CD8-positive, alpha-beta memory T cell (primary cell): ENCODE measurements around the gene SLC33A1. TPM values are rescaled to one million over a fixed set of nuclear protein-coding genes. Genes with fewer than 3 reads are reported as not detected.
"Not testable (repeated sequence)": the region's sequence is repeated elsewhere in the genome, so short reads cannot be mapped to it uniquely, and the experiment has no call there.

Source experiments
- CTCF ChIA-PET: fragments of 350-600 bp; sonication (Branson Sonifier 250); formaldehyde crosslinking; loops from one replicate; lab custom pipeline; 2021; ENCODE audit warnings: antibody characterized with exemption; lab: Charles Lee
- POLR2A ChIA-PET: fragments of 350-600 bp; sonication (Branson Sonifier 250); formaldehyde crosslinking; loops from one replicate; lab custom pipeline; 2021; ENCODE audit warnings: antibody characterized with exemption; lab: Charles Lee
- DNase-seq, 5 donors: peaks; one replicate each; pipeline versions ENCODE4 v3.0.0 to v3.0.0-alpha.2; 2020 to 2022; ENCODE audit warnings: mixed read lengths in 1 of 5
- H3K27ac ChIP-seq: one replicate; pipeline ENCODE4 v1.7.0; 2013; ENCODE audit warnings: low read depth, mild to moderate bottlenecking, low read length, moderate library complexity
- H3K27me3 ChIP-seq: 2 replicates; pipeline ENCODE4 v1.7.0; 2013; ENCODE audit warnings: low read length, mild to moderate bottlenecking; ENCODE audit not compliant: insufficient read depth, poor library complexity, severe bottlenecking
- H3K36me3 ChIP-seq: 2 replicates; pipeline ENCODE4 v1.7.0; 2013; ENCODE audit warnings: mild to moderate bottlenecking, low read length, moderate library complexity; ENCODE audit not compliant: insufficient read depth
- H3K4me1 ChIP-seq: 2 replicates; pipeline ENCODE4 v1.7.0; 2013; ENCODE audit warnings: mild to moderate bottlenecking, low read length, moderate library complexity; ENCODE audit not compliant: insufficient read depth
- H3K4me3 ChIP-seq: 2 replicates; pipeline ENCODE4 v1.7.0; 2013; ENCODE audit warnings: mild to moderate bottlenecking, low read length
- H3K9me3 ChIP-seq: 2 replicates; pipeline ENCODE4 v1.7.0; 2013; ENCODE audit warnings: mild to moderate bottlenecking, low read length
- H3K27ac Mint-ChIP-seq, 8 donors: one replicate each; pipeline ENCODE4 v1.8.0; 2020 to 2021; ENCODE audit warnings: mixed read lengths in 8 of 8, mild to moderate bottlenecking in 6 of 8, inconsistent platforms in 3 of 8, moderate library complexity in 3 of 8
- H3K27me3 Mint-ChIP-seq, 2 donors: one replicate each; pipeline ENCODE4 v1.8.0; 2020 to 2021; ENCODE audit warnings: mixed read lengths in 2 of 2, mild to moderate bottlenecking in 1 of 2, moderate library complexity in 1 of 2
- H3K36me3 Mint-ChIP-seq, 3 donors: one replicate each; pipeline ENCODE4 v1.8.0; 2020 to 2021; ENCODE audit warnings: mixed read lengths in 3 of 3, inconsistent platforms in 1 of 3, mild to moderate bottlenecking in 1 of 3
- H3K4me1 Mint-ChIP-seq, 3 donors: one replicate each; pipeline ENCODE4 v1.8.0; 2020 to 2021; ENCODE audit warnings: mixed read lengths in 3 of 3, inconsistent platforms in 1 of 3, mild to moderate bottlenecking in 1 of 3
- H3K4me3 Mint-ChIP-seq, 7 donors: one replicate each; pipeline ENCODE4 v1.8.0; 2020 to 2021; ENCODE audit warnings: mixed read lengths in 7 of 7, mild to moderate bottlenecking in 6 of 7, moderate library complexity in 4 of 7, inconsistent platforms in 2 of 7
- H3K9me3 Mint-ChIP-seq, 5 donors: one replicate each; pipeline ENCODE4 v1.8.0; 2020 to 2022; ENCODE audit warnings: mixed read lengths in 5 of 5, mild to moderate bottlenecking in 3 of 5, moderate library complexity in 2 of 5, inconsistent platforms in 1 of 5
- polyA plus RNA-seq: library from polyadenylated mRNA; unstranded; fragments of 300-500 nt; fragmentation: Illumina TruSeq; gene quantifications from one replicate; pipeline ENCODE4 v1.2.3, GENCODE V29; 2021
- total RNA-seq, 2 experiments: library from RNA; stranded (reverse); gene quantifications; one replicate each; pipeline ENCODE4 v1.2.3, GENCODE V29; 2021

SLC33A1 gene
- total and polyA plus RNA-seq, 3 experiments from 2014 or later, result 19.5 to 24.8 (median 22.8) TPM

- Mint-ChIP-seq H3K4me3 (peak overlapping the region in 1 of 7 donors; percentile 37), H3K27ac (peak overlapping the region in 2 of 8 donors; percentile 35 to 41), H3K4me1 (peaks cover 13 to 27% (median 25%) of the 10 kb centered on the region in 3 donors)
- H3K9me3 ChIP-seq, H3K27me3 ChIP-seq, POLR2A ChIA-PET, H3K9me3 Mint-ChIP-seq, H3K4me1 ChIP-seq, DNase-seq, H3K36me3 ChIP-seq, H3K36me3 Mint-ChIP-seq, CTCF ChIA-PET, H3K27me3 Mint-ChIP-seq, H3K4me3 ChIP-seq, H3K27ac ChIP-seq: not testable (repeated sequence)
Measured at GRCh38 chr3:155860424-155860823, 6.2 kb upstream of the SLC33A1 start.

GRCh38 chr3:155859859-155860258, 5.6 kb upstream of the SLC33A1 start:
- Mint-ChIP-seq H3K4me3 (no peak overlapping the region), H3K36me3 (no peaks in the 10 kb centered on the region), H3K27ac (peak overlapping the region in 7 of 8 donors; percentile 1 to 76 (median 35)), H3K4me1 (peaks cover 15 to 30% (median 28%) of the 10 kb centered on the region in 3 donors), H3K27me3 (peaks cover 0 to 1% of the 10 kb centered on the region in 2 donors), H3K9me3 (peaks cover 0 to 2% (median 0%) of the 10 kb centered on the region in 5 donors)
- POLR2A ChIA-PET, result no interaction called here
- DNase-seq, result no peak
- H3K27me3 ChIP-seq, result no peaks in the 10 kb centered on the region
- H3K4me3 ChIP-seq, result no peak overlapping the region
- H3K4me1 ChIP-seq, result peaks cover 7% of the 10 kb centered on the region
- H3K36me3 ChIP-seq, result no peaks in the 10 kb centered on the region
- H3K9me3 ChIP-seq, result no peaks in the 10 kb centered on the region
- H3K27ac ChIP-seq, result no peak overlapping the region
- CTCF ChIA-PET, result no interaction called here

- Mint-ChIP-seq H3K36me3 (peaks cover 0 to 25% (median 1%) of the 10 kb centered on the region in 3 donors), H3K9me3 (peaks cover 0 to 5% (median 0%) of the 10 kb centered on the region in 5 donors), H3K4me3 (peak overlapping the region; percentile 86 to 98 (median 97)), H3K27ac (peak overlapping the region; percentile 96 to 100 (median 100)), H3K27me3 (no peaks in the 10 kb centered on the region), H3K4me1 (peaks cover 38 to 50% (median 48%) of the 10 kb centered on the region in 3 donors)
- Histone ChIP-seq H3K27me3 (no peaks in the 10 kb centered on the region), H3K4me3 (peak overlapping the region; percentile 93), H3K4me1 (peaks cover 34% of the 10 kb centered on the region), H3K27ac (peak overlapping the region; percentile 89), H3K36me3 (no peaks in the 10 kb centered on the region), H3K9me3 (no peaks in the 10 kb centered on the region)
- DNase-seq, result peak in 2 of 5 donors; percentile 11 to 20
- CTCF ChIA-PET, result interaction anchor here (1.0 to 2.5 kb wide), 6 partner anchors 9 to 47 kb away, joined by 3 to 44 read pairs (median 4); partner anchors contain the start of genes C3orf33 and GMPS
- POLR2A ChIA-PET, result interaction anchor here (0.6 to 2.2 kb wide), 6 partner anchors 9 to 1307 kb away, joined by 3 to 11 read pairs (median 6); partner anchors contain the start of genes C3orf33, CCNL1 and GMPS
Measured at GRCh38 chr3:155853214-155854140, 750 bp downstream of the SLC33A1 start.

- Mint-ChIP-seq H3K27me3 (no peaks in the 10 kb centered on the region), H3K27ac (peak overlapping the region in 7 of 8 donors; percentile 21 to 100 (median 75)), H3K36me3 (peaks cover 0 to 31% (median 5%) of the 10 kb centered on the region in 3 donors), H3K9me3 (peaks cover 0 to 5% (median 0%) of the 10 kb centered on the region in 5 donors), H3K4me1 (peaks cover 44 to 60% (median 57%) of the 10 kb centered on the region in 3 donors), H3K4me3 (peak overlapping the region; percentile 86 to 98 (median 97))
- ChIA-PET CTCF (interaction anchor here (1.4 to 2.5 kb wide), 2 partner anchors 17 to 46 kb away, joined by 3 to 44 read pairs; partner anchors contain the start of gene C3orf33), POLR2A (interaction anchor here (2.2 kb wide), 1 partner anchor 10 kb away, joined by 11 read pairs; no protein-coding TSS in a partner anchor)
- peak overlapping the region; percentile 89 for H3K27ac ChIP-seq
- H3K9me3 ChIP-seq, result no peaks in the 10 kb centered on the region
- no peaks in the 10 kb centered on the region for H3K27me3 ChIP-seq
- peaks cover 34% of the 10 kb centered on the region for H3K4me1 ChIP-seq
- peak overlapping the region; percentile 93 for H3K4me3 ChIP-seq
- no peaks in the 10 kb centered on the region for H3K36me3 ChIP-seq
- DNase-seq, result no peak
Measured at GRCh38 chr3:155852341-155852740, 1.9 kb downstream of the SLC33A1 start.

GRCh38 chr3:155849404-155849803, 4.8 kb downstream of the SLC33A1 start:
- H3K36me3 Mint-ChIP-seq, result peaks cover 0 to 45% (median 8%) of the 10 kb centered on the region in 3 donors
- H3K4me1 Mint-ChIP-seq, result peaks cover 51 to 78% (median 77%) of the 10 kb centered on the region in 3 donors
- DNase-seq, H3K27ac ChIP-seq, H3K27me3 Mint-ChIP-seq, H3K4me3 ChIP-seq, H3K27me3 ChIP-seq, H3K9me3 Mint-ChIP-seq, H3K9me3 ChIP-seq, H3K36me3 ChIP-seq, POLR2A ChIA-PET: not testable (repeated sequence)
- H3K4me3 Mint-ChIP-seq, result peak overlapping the region; percentile 32 to 82 (median 56)
- CTCF ChIA-PET, result interaction anchor here (1.8 kb wide), 1 partner anchor 43 kb away, joined by 10 read pairs; the partner anchor contains the start of gene C3orf33
- peak overlapping the region in 2 of 8 donors; percentile 27 to 51 for H3K27ac Mint-ChIP-seq
- H3K4me1 ChIP-seq, result peaks cover 43% of the 10 kb centered on the region

- ChIA-PET CTCF (interaction anchor here (1.8 kb wide), 1 partner anchor 42 kb away, joined by 10 read pairs; the partner anchor contains the start of gene C3orf33), POLR2A (no interaction called here)
- no peaks in the 10 kb centered on the region for H3K27me3 ChIP-seq
- H3K36me3 Mint-ChIP-seq, result peaks cover 0 to 40% (median 8%) of the 10 kb centered on the region in 3 donors
- no peaks in the 10 kb centered on the region for H3K9me3 ChIP-seq
- peak overlapping the region in 6 of 7 donors; percentile 1 to 61 (median 3) for H3K4me3 Mint-ChIP-seq
- peak overlapping the region in 1 of 8 donors; percentile 77 for H3K27ac Mint-ChIP-seq
- H3K4me1 Mint-ChIP-seq, result peaks cover 55 to 84% (median 82%) of the 10 kb centered on the region in 3 donors
- H3K4me3 ChIP-seq, result no peak overlapping the region
- no peak overlapping the region for H3K27ac ChIP-seq
- no peaks in the 10 kb centered on the region for H3K9me3 Mint-ChIP-seq
- no peaks in the 10 kb centered on the region for H3K36me3 ChIP-seq
- H3K27me3 Mint-ChIP-seq, result no peaks in the 10 kb centered on the region
- no peak for DNase-seq
- peaks cover 38% of the 10 kb centered on the region for H3K4me1 ChIP-seq
Measured at GRCh38 chr3:155847993-155848392, 6.2 kb downstream of the SLC33A1 start.

- Histone ChIP-seq H3K27ac (no peak overlapping the region), H3K4me1 (peaks cover 22% of the 10 kb centered on the region), H3K9me3 (no peaks in the 10 kb centered on the region), H3K27me3 (no peaks in the 10 kb centered on the region), H3K4me3 (no peak overlapping the region), H3K36me3 (no peaks in the 10 kb centered on the region)
- no peaks in the 10 kb centered on the region for H3K27me3 Mint-ChIP-seq
- H3K36me3 Mint-ChIP-seq, result peaks cover 0 to 35% (median 8%) of the 10 kb centered on the region in 3 donors
- H3K4me3 Mint-ChIP-seq, result peak overlapping the region; percentile 3 to 46 (median 16)
- ChIA-PET CTCF (interaction anchor here (2.0 kb wide), 1 partner anchor 40 kb away, joined by 5 read pairs; the partner anchor contains the start of gene C3orf33), POLR2A (no interaction called here)
- H3K9me3 Mint-ChIP-seq, result no peaks in the 10 kb centered on the region
- no peak for DNase-seq
- H3K27ac Mint-ChIP-seq, result peak overlapping the region in 3 of 8 donors; percentile 6 to 12 (median 10)
- H3K4me1 Mint-ChIP-seq, result peaks cover 42 to 73% (median 69%) of the 10 kb centered on the region in 3 donors
Measured at GRCh38 chr3:155846119-155846518, 8.1 kb downstream of the SLC33A1 start.
